ENCODE data around the gene APOF.

GRCh38 chr12:56350662-56351061 lies 12.0 kb downstream of the APOF start:
- no peak for TF ChIP-seq TARDBP (IDR thresholded peaks at IDR 0.05; ENCODE audit: borderline replicate concordance)
- TF ChIP-seq CHD2 (IDR thresholded peaks at IDR 0.05; ENCODE audit: borderline replicate concordance, low read depth, low read length): no peak
- TF ChIP-seq CEBPB (IDR thresholded peaks at IDR 0.05; ENCODE audit: borderline replicate concordance in 1 of 2, low read depth in 2 of 2, low read length in 2 of 2): no peak
- TF ChIP-seq RAD21 (IDR thresholded peaks at IDR 0.05; ENCODE audit: insufficient read depth, low read depth, low read length): no peak
- TF ChIP-seq ZNF274 (IDR thresholded peaks at IDR 0.05; ENCODE audit: insufficient read depth, insufficient read length): no peak
- TF ChIP-seq CBX5 (IDR thresholded peaks at IDR 0.05; ENCODE audit: low read depth): no peak
- no peak for TF ChIP-seq POLR2AphosphoS2 (IDR thresholded peaks at IDR 0.05; ENCODE audit: low read depth, low read length)
- no peak for TF ChIP-seq RCOR1 (conservative IDR thresholded peaks at IDR 0.05; ENCODE audit: low read depth, low read length)
- no peak for TF ChIP-seq GABPA (IDR thresholded peaks at IDR 0.05; ENCODE audit: low read depth)
- TF ChIP-seq USF1 (IDR thresholded peaks at IDR 0.05; ENCODE audit: borderline replicate concordance, extremely low read length, insufficient read depth, low read depth, low read length): no peak
- TF ChIP-seq MXI1 (IDR thresholded peaks at IDR 0.05; ENCODE audit: low read depth, low read length): no peak
- TF ChIP-seq SIN3A (IDR thresholded peaks at IDR 0.05; ENCODE audit: low read depth, low read length): no peak
